IPS-20b (cell line): ENCODE measurements around the gene ST3GAL4.

Experiments used
- H3K27ac ChIP-seq: one replicate; pipeline ENCODE4 v1.5.1; 2013; ENCODE audit warnings: low read length
- H3K27me3 ChIP-seq: 2 replicates; pipeline ENCODE4 v1.6.1; 2013; ENCODE audit warnings: mild to moderate bottlenecking, low read length, inconsistent platforms; ENCODE audit not compliant: insufficient read depth
- H3K36me3 ChIP-seq: 2 replicates; pipeline ENCODE4 v1.6.1; 2013; ENCODE audit warnings: low read depth, mild to moderate bottlenecking, inconsistent platforms, low read length, moderate library complexity; ENCODE audit not compliant: insufficient read depth
- H3K4me1 ChIP-seq: 2 replicates; pipeline ENCODE4 v1.6.1; 2013; ENCODE audit warnings: mild to moderate bottlenecking, control low read depth, inconsistent platforms, low read length, moderate library complexity; ENCODE audit not compliant: insufficient read depth
- H3K4me3 ChIP-seq: 2 replicates; pipeline ENCODE4 v1.5.1; 2013; ENCODE audit warnings: mild to moderate bottlenecking, low read length, inconsistent platforms
- H3K9ac ChIP-seq: 2 replicates; pipeline ENCODE4 v1.6.1; 2013; ENCODE audit warnings: low read depth, mild to moderate bottlenecking, inconsistent platforms, low read length, moderate library complexity
- H3K9me3 ChIP-seq: 2 replicates; pipeline ENCODE4 v1.6.1; 2013; ENCODE audit warnings: mild to moderate bottlenecking, low read depth, low read length, inconsistent platforms; ENCODE audit not compliant: insufficient read depth

Gene ST3GAL4

DNA sequence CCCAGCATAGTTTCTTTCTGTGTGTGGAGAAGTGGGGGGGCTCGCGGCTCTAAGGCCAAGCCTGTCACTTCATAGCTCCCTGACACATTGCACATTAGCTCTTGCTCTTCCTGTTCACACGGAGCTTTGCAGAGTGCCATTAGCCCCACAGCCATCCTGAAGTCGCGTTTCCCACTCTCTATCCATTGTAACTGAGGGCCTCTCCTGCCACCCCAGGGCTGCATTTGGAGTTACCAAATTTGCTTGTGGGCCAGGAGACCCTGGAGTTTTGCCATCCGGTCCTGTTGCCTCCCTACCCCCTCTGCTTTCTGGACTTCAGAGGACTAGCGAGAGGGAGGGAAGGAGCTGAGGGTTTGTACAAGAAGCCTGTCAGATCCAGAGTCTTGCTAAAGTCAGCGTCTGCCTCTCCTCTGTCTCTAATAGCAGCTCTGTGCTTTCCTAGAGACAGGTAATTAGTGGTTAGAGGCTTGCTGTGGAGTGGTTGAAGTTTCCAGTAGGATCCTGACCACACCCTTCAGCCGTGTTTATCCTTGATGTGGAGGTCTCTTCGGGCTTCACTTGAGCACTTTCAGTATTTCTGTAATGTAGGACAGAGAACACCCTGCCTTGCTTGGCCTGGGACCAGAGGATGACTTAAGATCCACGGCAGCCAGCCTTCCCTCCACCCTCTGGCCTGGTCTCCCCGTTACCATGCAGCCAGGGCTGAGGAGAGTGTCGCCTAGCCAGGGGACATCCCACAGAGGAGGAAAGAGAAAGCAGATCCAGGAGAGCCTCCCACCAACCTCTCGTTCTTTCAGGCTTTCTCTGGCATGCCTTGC, 37.5 kb upstream of the ST3GAL4 start:
- no peaks in the 10 kb centered on the region for H3K36me3 ChIP-seq
- H3K9ac ChIP-seq = no peak overlapping the region
- no peaks in the 10 kb centered on the region for H3K4me1 ChIP-seq
- no peaks in the 10 kb centered on the region for H3K9me3 ChIP-seq
- H3K27me3 ChIP-seq = no peaks in the 10 kb centered on the region
- no peak overlapping the region for H3K4me3 ChIP-seq
- no peak overlapping the region for H3K27ac ChIP-seq

- H3K4me3 ChIP-seq = no peak overlapping the region
Observed at GRCh38 chr11:126318574-126319373, 36.7 kb upstream of the ST3GAL4 start.

GRCh38 chr11:126319374-126319740, 36.1 kb upstream of the ST3GAL4 start:
- H3K27me3 ChIP-seq = no peaks in the 10 kb centered on the region
- no peaks in the 10 kb centered on the region for H3K9me3 ChIP-seq
- H3K27ac ChIP-seq = no peak overlapping the region
- H3K9ac ChIP-seq = no peak overlapping the region
- no peaks in the 10 kb centered on the region for H3K36me3 ChIP-seq
- H3K4me3 ChIP-seq = no peak overlapping the region
- H3K4me1 ChIP-seq = no peaks in the 10 kb centered on the region

More at GRCh38 chr11:126318574-126319373, 36.7 kb upstream of the ST3GAL4 start:
- Histone ChIP-seq H3K36me3 (no peaks in the 10 kb centered on the region), H3K9me3 (no peaks in the 10 kb centered on the region), H3K27ac (no peak overlapping the region), H3K4me1 (no peaks in the 10 kb centered on the region), H3K27me3 (no peaks in the 10 kb centered on the region), H3K9ac (no peak overlapping the region)

DNA sequence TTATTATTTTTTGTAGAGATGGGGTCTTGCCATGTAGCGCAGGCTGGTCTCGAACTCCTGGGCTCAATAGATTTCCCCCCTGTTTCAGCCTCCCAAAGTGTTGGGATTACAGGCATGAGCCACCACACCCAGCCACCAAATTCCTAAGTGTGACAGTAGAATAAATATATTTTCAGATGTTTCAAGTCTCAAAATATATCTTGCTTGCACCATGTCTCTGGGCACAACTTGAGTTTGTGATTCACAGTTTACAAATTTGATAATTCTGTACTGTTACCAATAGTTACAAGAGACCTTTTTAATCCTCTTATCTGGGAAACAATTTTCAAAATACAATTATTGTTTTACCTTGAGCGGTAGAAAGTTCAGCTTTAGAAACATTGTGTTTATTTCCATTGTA, 32.5 kb upstream of the ST3GAL4 start:
- H3K9ac ChIP-seq = no peak overlapping the region
- H3K4me3 ChIP-seq = no peak overlapping the region
- no peaks in the 10 kb centered on the region for H3K4me1 ChIP-seq
- H3K27me3 ChIP-seq = no peaks in the 10 kb centered on the region
- no peak overlapping the region for H3K27ac ChIP-seq
- no peaks in the 10 kb centered on the region for H3K36me3 ChIP-seq
- no peaks in the 10 kb centered on the region for H3K9me3 ChIP-seq

- Histone ChIP-seq H3K27ac (no peak overlapping the region), H3K4me3 (no peak overlapping the region), H3K9ac (no peak overlapping the region), H3K36me3 (no peaks in the 10 kb centered on the region), H3K4me1 (no peaks in the 10 kb centered on the region), H3K9me3 (no peaks in the 10 kb centered on the region), H3K27me3 (no peaks in the 10 kb centered on the region)
Observed at GRCh38 chr11:126327281-126328000, 28.0 kb upstream of the ST3GAL4 start.

DNA sequence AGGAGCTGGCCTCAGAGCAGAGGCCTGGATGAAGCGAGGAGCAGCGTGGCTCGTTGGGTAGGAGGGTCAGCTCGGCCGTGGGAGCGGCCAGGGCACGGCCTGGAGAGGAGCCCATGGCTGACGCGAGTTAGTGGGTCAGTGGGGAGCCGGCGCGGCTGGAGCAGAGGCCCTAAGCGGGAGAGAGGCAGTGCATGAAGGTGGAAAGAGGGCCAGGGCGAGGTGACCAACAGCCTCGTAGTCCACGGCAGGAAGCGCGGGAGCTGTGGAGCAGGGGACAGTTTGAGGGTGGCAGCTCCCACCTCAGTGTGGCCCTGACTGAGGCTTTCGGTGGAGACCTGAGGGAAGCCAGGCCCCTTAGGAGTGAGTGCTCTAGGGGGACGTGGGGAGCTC, 27.5 kb upstream of the ST3GAL4 start:
- Histone ChIP-seq H3K27me3 (no peaks in the 10 kb centered on the region), H3K36me3 (no peaks in the 10 kb centered on the region), H3K9ac (no peak overlapping the region), H3K9me3 (no peaks in the 10 kb centered on the region), H3K4me3 (no peak overlapping the region), H3K27ac (no peak overlapping the region), H3K4me1 (no peaks in the 10 kb centered on the region)

DNA sequence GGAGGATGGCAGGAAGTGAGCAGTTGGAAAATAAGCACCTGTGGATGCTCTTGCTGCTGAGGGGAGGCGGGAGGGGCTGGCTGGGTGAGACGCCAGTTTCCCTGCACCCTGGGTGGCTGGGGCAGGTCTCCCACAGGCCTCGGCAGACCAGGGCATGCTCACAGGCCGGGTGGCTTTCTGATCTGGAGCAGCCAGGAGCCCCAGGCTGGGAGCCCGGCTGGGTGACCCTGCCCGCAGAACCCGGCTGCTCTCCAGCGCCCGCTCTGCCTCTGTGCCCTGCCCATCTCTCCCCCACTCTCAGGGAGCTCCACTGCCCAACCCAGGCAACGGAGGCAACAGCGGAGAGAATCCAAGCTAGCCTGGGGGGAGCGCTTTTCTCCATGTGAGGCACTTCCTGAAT, 27.0 kb upstream of the ST3GAL4 start:
- Histone ChIP-seq H3K27me3 (no peaks in the 10 kb centered on the region), H3K27ac (no peak overlapping the region), H3K9ac (no peak overlapping the region), H3K4me3 (no peak overlapping the region), H3K36me3 (0 out of 2 replicates have a peak, but pooled peaks cover 3% of the 10 kb centered on the region), H3K9me3 (no peaks in the 10 kb centered on the region), H3K4me1 (no peaks in the 10 kb centered on the region)

- Histone ChIP-seq H3K27ac (no peak overlapping the region), H3K36me3 (0 out of 2 replicates have a peak, but pooled peaks cover 3% of the 10 kb centered on the region), H3K9ac (no peak overlapping the region), H3K4me1 (no peaks in the 10 kb centered on the region), H3K27me3 (no peaks in the 10 kb centered on the region), H3K4me3 (no peak overlapping the region), H3K9me3 (no peaks in the 10 kb centered on the region)
Observed at GRCh38 chr11:126328938-126329643, 26.4 kb upstream of the ST3GAL4 start.

- Histone ChIP-seq H3K4me1 (no peaks in the 10 kb centered on the region), H3K27ac (no peak overlapping the region), H3K4me3 (no peak overlapping the region), H3K9me3 (no peaks in the 10 kb centered on the region), H3K27me3 (no peaks in the 10 kb centered on the region), H3K9ac (no peak overlapping the region), H3K36me3 (0 out of 2 replicates have a peak, but pooled peaks cover 3% of the 10 kb centered on the region)
Observed at GRCh38 chr11:126329644-126330211, 25.8 kb upstream of the ST3GAL4 start.

GRCh38 chr11:126331286-126331685, 24.2 kb upstream of the ST3GAL4 start:
- H3K4me1 ChIP-seq = peaks cover 1% of the 10 kb centered on the region; the same call in 1 of the 2 replicates

GRCh38 chr11:126332221-126332711, 23.2 kb upstream of the ST3GAL4 start:
- Histone ChIP-seq H3K4me3 (no peak overlapping the region), H3K9me3 (no peaks in the 10 kb centered on the region), H3K9ac (no peak overlapping the region), H3K4me1 (peaks cover 9% of the 10 kb centered on the region; the same call in 1 of the 2 replicates), H3K27ac (no peak overlapping the region), H3K27me3 (no peaks in the 10 kb centered on the region), H3K36me3 (0 out of 2 replicates have a peak, but pooled peaks cover 3% of the 10 kb centered on the region)

More at GRCh38 chr11:126331286-126331685, 24.2 kb upstream of the ST3GAL4 start:
- no peaks in the 10 kb centered on the region for H3K9me3 ChIP-seq
- H3K27ac ChIP-seq = no peak overlapping the region
- H3K4me3 ChIP-seq = no peak overlapping the region
- no peaks in the 10 kb centered on the region for H3K27me3 ChIP-seq
- H3K36me3 ChIP-seq = 0 out of 2 replicates have a peak, but pooled peaks cover 3% of the 10 kb centered on the region
- H3K9ac ChIP-seq = no peak overlapping the region
